Measurements from ENCODE around the gene SPOCK1. TPM values are rescaled to one million over a fixed set of nuclear protein-coding genes. Genes with fewer than 3 reads are reported as not detected.

The SPOCK1 gene
- total RNA-seq, 2 experiments from 2014 or later = not detected

DNA sequence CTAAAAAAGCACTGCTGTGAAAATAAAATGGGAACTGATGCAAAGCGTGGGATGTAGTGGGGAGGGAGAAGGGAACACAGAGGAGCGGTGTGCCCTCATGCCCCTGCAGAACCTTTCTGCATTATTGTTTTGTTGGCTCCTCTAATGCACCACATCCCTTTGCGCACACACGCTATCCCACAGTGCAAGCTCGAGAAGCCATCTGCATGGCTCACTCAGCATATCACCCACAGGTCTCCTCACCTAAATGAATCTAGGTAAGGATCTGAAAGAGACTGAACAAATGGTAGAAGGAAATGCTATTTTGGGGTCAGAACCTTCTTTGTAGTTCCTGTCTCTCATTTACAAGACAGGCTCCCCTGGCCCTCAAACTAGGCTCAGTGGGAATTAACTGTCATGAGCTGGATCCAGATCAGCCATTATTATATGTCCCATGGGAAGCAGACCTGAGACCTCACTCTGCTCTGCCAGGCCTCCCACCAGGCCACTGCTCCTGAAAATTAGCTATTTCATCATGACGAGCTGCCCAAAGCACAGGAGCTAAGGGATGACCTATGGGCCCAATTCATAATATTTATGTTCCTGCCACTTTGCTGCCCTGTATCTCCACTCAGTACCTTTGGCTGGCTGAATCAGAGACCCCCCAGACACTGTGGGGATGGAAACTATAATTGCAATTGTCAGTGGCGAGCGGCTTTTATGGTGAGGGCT lies 169.4 kb downstream of the SPOCK1 start:
- no peaks in the 10 kb centered on the region for H3K9me3 Mint-ChIP-seq
- H3K27ac Mint-ChIP-seq = no peak overlapping the region
- POLR2A ChIA-PET = no interaction called here
- ATAC-seq (ENCODE audit: low read depth) (no peak), DNase-seq (no peak)
- no peaks in the 10 kb centered on the region for H3K36me3 Mint-ChIP-seq
- H3K4me3 Mint-ChIP-seq = no peak overlapping the region
- H3K27me3 Mint-ChIP-seq = peaks cover 3% of the 10 kb centered on the region
- H3K4me1 Mint-ChIP-seq = no peaks in the 10 kb centered on the region

- no peak for DNase-seq
- no peaks in the 10 kb centered on the region for H3K36me3 Mint-ChIP-seq
- no peak overlapping the region for H3K27ac Mint-ChIP-seq
- H3K4me1 Mint-ChIP-seq = no peaks in the 10 kb centered on the region
- H3K27me3 Mint-ChIP-seq = peaks cover 3% of the 10 kb centered on the region
- H3K9me3 Mint-ChIP-seq = no peaks in the 10 kb centered on the region
- POLR2A ChIA-PET = no interaction called here
- ATAC-seq (ENCODE audit: low read depth) = no peak
- no peak overlapping the region for H3K4me3 Mint-ChIP-seq
Measured at GRCh38 chr5:137328991-137329390, 170.1 kb downstream of the SPOCK1 start.

DNA sequence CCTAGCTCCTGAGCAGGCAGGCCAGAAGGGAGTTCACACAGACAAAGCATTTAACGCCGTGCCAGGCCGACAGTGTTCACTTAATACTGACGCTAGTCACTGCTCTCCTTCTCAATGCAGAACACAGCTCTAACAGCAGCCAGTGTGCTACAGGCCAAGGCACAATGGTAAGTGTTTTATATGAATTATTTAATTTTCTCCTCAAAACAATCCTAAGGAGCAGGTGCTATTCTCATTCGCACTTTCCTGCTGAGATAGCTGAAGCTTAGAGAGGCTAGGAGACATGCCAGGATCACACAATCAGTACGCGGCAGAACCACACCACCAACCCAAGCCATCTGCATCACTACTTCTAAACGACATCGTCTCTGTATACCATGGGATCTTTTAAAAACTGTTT lies 170.7 kb downstream of the SPOCK1 start:
- Mint-ChIP-seq H3K36me3 (no peaks in the 10 kb centered on the region), H3K27me3 (peaks cover 3% of the 10 kb centered on the region), H3K9me3 (no peaks in the 10 kb centered on the region), H3K27ac (no peak overlapping the region), H3K4me1 (no peaks in the 10 kb centered on the region), H3K4me3 (no peak overlapping the region)
- DNase-seq = no peak
- POLR2A ChIA-PET = no interaction called here
- ATAC-seq (ENCODE audit: low read depth) = no peak

DNA sequence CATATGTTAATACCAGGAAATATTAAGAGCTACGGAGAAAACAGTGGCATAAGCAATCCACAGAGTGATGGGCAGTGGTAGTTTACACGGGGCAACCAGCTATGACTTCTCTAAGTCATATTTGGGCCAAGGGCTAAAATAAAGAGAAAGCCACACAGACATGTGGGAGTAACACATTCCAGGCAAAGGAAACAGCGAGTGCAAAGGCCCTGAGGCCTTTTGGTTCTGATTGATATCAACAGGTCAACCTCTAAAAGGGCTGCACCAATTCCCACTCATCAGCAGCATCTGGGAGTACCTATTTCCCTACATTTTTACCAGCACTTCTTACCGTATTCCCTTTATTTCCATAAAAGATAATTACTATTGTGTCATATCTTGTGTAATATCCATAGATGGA lies 173.4 kb downstream of the SPOCK1 start:
- no peak overlapping the region for H3K27ac Mint-ChIP-seq
- peaks cover 7% of the 10 kb centered on the region for H3K27me3 Mint-ChIP-seq
- ATAC-seq (ENCODE audit: low read depth) (no peak), DNase-seq (no peak)
- H3K4me1 Mint-ChIP-seq = no peaks in the 10 kb centered on the region
- H3K4me3 Mint-ChIP-seq = no peak overlapping the region
- no peaks in the 10 kb centered on the region for H3K9me3 Mint-ChIP-seq
- POLR2A ChIA-PET = no interaction called here
- H3K36me3 Mint-ChIP-seq = no peaks in the 10 kb centered on the region

- H3K27me3 Mint-ChIP-seq = peaks cover 18% of the 10 kb centered on the region
- no peaks in the 10 kb centered on the region for H3K4me1 Mint-ChIP-seq
- POLR2A ChIA-PET = no interaction called here
- no peak overlapping the region for H3K4me3 Mint-ChIP-seq
- H3K9me3 Mint-ChIP-seq = no peaks in the 10 kb centered on the region
- no peak for DNase-seq
- H3K36me3 Mint-ChIP-seq = no peaks in the 10 kb centered on the region
- ATAC-seq (ENCODE audit: low read depth) = no peak
- no peak overlapping the region for H3K27ac Mint-ChIP-seq
Measured at GRCh38 chr5:137320056-137321045, 178.8 kb downstream of the SPOCK1 start.

DNA sequence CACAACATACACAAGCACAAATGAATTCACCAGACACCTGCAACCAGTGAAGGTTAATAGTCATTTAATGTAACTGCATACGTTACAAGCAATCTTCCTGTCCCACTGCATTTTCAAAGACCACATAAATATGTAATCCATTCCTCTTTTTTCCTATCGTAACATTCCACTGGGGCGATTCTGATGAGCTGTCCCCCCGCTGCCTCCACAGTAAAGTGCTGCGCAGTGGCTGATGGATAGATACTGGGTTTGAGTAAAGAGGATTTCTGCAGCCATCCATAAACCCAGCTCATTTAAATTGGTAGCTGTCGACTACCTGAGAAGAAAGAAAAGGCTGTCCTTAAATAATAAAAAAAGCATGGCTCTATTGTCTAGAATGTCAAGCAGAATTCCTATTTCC lies 181.1 kb downstream of the SPOCK1 start:
- no peaks in the 10 kb centered on the region for H3K36me3 Mint-ChIP-seq
- H3K4me1 Mint-ChIP-seq = no peaks in the 10 kb centered on the region
- H3K27me3 Mint-ChIP-seq = peaks cover 13% of the 10 kb centered on the region
- ATAC-seq (ENCODE audit: low read depth) (no peak), DNase-seq (no peak)
- POLR2A ChIA-PET = no interaction called here
- no peak overlapping the region for H3K4me3 Mint-ChIP-seq
- H3K9me3 Mint-ChIP-seq = no peaks in the 10 kb centered on the region
- no peak overlapping the region for H3K27ac Mint-ChIP-seq

DNA sequence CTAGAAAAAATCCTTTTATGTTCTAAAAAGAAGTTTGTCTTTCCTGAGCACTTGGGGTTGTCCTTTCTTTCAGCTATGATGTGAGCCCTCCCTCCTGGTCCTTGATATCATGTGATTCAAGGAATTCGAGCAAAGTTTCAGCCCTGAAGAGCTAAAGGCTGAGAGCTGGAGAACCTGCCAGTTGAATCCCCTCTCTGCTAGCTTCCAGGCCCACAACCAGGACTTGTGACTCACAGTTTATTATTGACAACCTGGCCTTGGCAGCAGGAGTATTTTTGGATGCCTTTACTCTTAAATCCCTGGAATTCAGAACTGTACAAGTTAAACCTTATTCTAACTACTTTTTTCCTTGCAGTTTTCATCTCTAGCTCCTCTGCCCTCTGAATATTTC lies 182.8 kb downstream of the SPOCK1 start:
- ATAC-seq (ENCODE audit: low read depth) (no peak), DNase-seq (no peak)

GRCh38 chr5:137315534-137316345 lies 183.4 kb downstream of the SPOCK1 start:
- H3K36me3 Mint-ChIP-seq = no peaks in the 10 kb centered on the region
- no peak for DNase-seq
- H3K4me1 Mint-ChIP-seq = no peaks in the 10 kb centered on the region
- peaks cover 13% of the 10 kb centered on the region for H3K27me3 Mint-ChIP-seq
- H3K27ac Mint-ChIP-seq = no peak overlapping the region
- no peaks in the 10 kb centered on the region for H3K9me3 Mint-ChIP-seq
- no peak overlapping the region for H3K4me3 Mint-ChIP-seq
- POLR2A ChIA-PET = no interaction called here
- no peak for ATAC-seq (ENCODE audit: low read depth)

More for the DNA sequence above, 182.8 kb downstream of the SPOCK1 start:
- Mint-ChIP-seq H3K4me3 (no peak overlapping the region), H3K4me1 (no peaks in the 10 kb centered on the region), H3K27ac (no peak overlapping the region), H3K36me3 (no peaks in the 10 kb centered on the region), H3K9me3 (no peaks in the 10 kb centered on the region), H3K27me3 (peaks cover 13% of the 10 kb centered on the region)
- POLR2A ChIA-PET = no interaction called here

DNA sequence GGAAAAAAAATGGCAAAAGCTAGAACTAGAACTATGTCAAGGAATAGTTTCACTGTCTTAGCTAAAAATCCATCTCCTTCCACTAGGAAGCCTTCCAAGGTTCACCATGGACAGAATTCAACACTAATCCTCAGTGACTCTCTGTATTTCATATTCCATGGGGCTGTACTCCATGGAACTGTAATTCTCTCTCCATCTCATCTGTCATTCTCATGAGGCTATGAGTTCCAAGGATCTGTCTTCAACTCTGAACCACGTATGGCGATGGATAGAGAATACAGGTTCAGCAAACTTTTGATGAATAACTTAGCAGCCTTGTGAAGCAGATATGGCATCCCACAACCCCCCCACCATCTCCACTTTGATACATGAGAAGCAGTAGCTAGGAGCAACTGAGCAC lies 184.0 kb downstream of the SPOCK1 start:
- Mint-ChIP-seq H3K36me3 (no peaks in the 10 kb centered on the region), H3K4me3 (no peak overlapping the region), H3K9me3 (no peaks in the 10 kb centered on the region), H3K27me3 (peaks cover 9% of the 10 kb centered on the region), H3K4me1 (no peaks in the 10 kb centered on the region), H3K27ac (no peak overlapping the region)
- POLR2A ChIA-PET = no interaction called here
- no peak for DNase-seq
- ATAC-seq (ENCODE audit: low read depth) = no peak

- POLR2A ChIA-PET = no interaction called here
- DNase-seq (no peak), ATAC-seq (ENCODE audit: low read depth) (no peak)
- Mint-ChIP-seq H3K27ac (no peak overlapping the region), H3K9me3 (no peaks in the 10 kb centered on the region), H3K4me1 (no peaks in the 10 kb centered on the region), H3K27me3 (peaks cover 9% of the 10 kb centered on the region), H3K4me3 (no peak overlapping the region), H3K36me3 (no peaks in the 10 kb centered on the region)
Measured at GRCh38 chr5:137313526-137314175, 185.5 kb downstream of the SPOCK1 start.

- Mint-ChIP-seq H3K4me1 (no peaks in the 10 kb centered on the region), H3K27ac (no peak overlapping the region), H3K27me3 (peaks cover 7% of the 10 kb centered on the region), H3K9me3 (no peaks in the 10 kb centered on the region), H3K4me3 (no peak overlapping the region), H3K36me3 (no peaks in the 10 kb centered on the region)
- ATAC-seq (ENCODE audit: low read depth) (no peak), DNase-seq (no peak)
- POLR2A ChIA-PET = no interaction called here
Measured at GRCh38 chr5:137312011-137312410, 187.1 kb downstream of the SPOCK1 start.

GRCh38 chr5:137310051-137310730 lies 188.9 kb downstream of the SPOCK1 start:
- Mint-ChIP-seq H3K4me1 (no peaks in the 10 kb centered on the region), H3K4me3 (no peak overlapping the region), H3K27ac (no peak overlapping the region), H3K36me3 (no peaks in the 10 kb centered on the region), H3K9me3 (no peaks in the 10 kb centered on the region), H3K27me3 (peaks cover 6% of the 10 kb centered on the region)
- POLR2A ChIA-PET = no interaction called here
- ATAC-seq (ENCODE audit: low read depth) = no peak
- no peak for DNase-seq

DNA sequence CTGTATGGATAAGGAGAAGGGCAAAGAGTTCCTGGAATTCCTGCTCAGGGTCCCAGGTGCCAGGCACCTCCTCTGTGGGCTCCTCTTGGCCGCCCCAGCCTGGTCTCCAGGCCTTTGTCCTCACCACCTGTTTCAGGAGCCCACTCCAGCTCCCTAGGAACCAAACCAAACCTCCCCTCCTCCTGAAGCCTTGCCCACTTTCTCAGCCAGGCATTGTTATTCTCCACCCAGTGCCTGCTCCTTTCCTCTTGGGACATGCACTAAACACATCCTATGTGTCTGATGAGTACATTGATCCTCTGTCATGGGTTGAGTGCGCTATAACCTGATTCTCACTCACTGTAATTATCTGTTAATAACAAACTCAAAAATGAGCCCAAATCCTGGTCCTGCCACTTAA lies 189.8 kb downstream of the SPOCK1 start:
- Mint-ChIP-seq H3K4me1 (no peaks in the 10 kb centered on the region), H3K36me3 (no peaks in the 10 kb centered on the region), H3K9me3 (no peaks in the 10 kb centered on the region), H3K4me3 (no peak overlapping the region), H3K27ac (no peak overlapping the region), H3K27me3 (peaks cover 4% of the 10 kb centered on the region)
- POLR2A ChIA-PET = no interaction called here
- ATAC-seq (ENCODE audit: low read depth) (no peak), DNase-seq (no peak)
